ENCODE measurements around the gene PLXNA2. TPM values are rescaled to one million over a fixed set of nuclear protein-coding genes. Genes with fewer than 3 reads are reported as not detected.

PLXNA2 gene
- total RNA-seq, 2 experiments from 2014 or later, result 2.0 to 2.1 TPM

DNA sequence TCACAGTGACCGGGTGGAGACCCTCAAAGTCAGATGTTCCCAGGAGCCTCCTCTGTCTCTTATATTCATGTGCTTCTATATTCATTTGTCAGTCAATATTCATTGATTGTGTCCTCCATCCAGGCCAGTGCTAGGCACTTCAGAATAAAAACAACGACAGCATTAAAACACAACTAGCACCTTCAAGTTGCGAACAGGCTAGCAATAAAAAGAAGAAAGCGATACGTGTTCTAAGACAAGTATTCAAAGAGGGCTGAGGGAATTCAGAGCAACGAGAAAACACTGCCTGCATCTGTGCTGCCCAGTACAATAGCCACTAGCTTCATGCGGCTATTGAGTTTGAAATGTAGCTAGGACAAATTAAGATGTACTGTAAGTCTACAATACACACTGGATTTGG is 138.0 kb downstream of the PLXNA2 start:
- POLR2A ChIA-PET, result no interaction called here
- no peak for DNase-seq
- Mint-ChIP-seq H3K4me1 (no peaks in the 10 kb centered on the region), H3K36me3 (no peaks in the 10 kb centered on the region), H3K9me3 (no peaks in the 10 kb centered on the region), H3K4me3 (no peak overlapping the region), H3K27me3 (peaks cover 8% of the 10 kb centered on the region), H3K27ac (no peak overlapping the region)
- no peak for ATAC-seq (ENCODE audit: low read depth)

GRCh38 chr1:208105756-208106155 is 138.4 kb downstream of the PLXNA2 start:
- no peak for ATAC-seq (ENCODE audit: low read depth)
- Mint-ChIP-seq H3K4me3 (no peak overlapping the region), H3K9me3 (no peaks in the 10 kb centered on the region)

GRCh38 chr1:208103597-208104513 is 140.3 kb downstream of the PLXNA2 start:
- H3K9me3 Mint-ChIP-seq, result no peaks in the 10 kb centered on the region
- POLR2A ChIA-PET, result no interaction called here
- H3K4me3 Mint-ChIP-seq, result no peak overlapping the region
- no peaks in the 10 kb centered on the region for H3K4me1 Mint-ChIP-seq
- DNase-seq (no peak), ATAC-seq (ENCODE audit: low read depth) (no peak)
- no peak overlapping the region for H3K27ac Mint-ChIP-seq
- H3K36me3 Mint-ChIP-seq, result no peaks in the 10 kb centered on the region
- peaks cover 8% of the 10 kb centered on the region for H3K27me3 Mint-ChIP-seq

More at GRCh38 chr1:208105756-208106155, 138.4 kb downstream of the PLXNA2 start:
- Mint-ChIP-seq H3K27me3 (peaks cover 8% of the 10 kb centered on the region), H3K4me1 (no peaks in the 10 kb centered on the region), H3K36me3 (no peaks in the 10 kb centered on the region), H3K27ac (no peak overlapping the region)
- DNase-seq, result no peak
- POLR2A ChIA-PET, result no interaction called here

DNA sequence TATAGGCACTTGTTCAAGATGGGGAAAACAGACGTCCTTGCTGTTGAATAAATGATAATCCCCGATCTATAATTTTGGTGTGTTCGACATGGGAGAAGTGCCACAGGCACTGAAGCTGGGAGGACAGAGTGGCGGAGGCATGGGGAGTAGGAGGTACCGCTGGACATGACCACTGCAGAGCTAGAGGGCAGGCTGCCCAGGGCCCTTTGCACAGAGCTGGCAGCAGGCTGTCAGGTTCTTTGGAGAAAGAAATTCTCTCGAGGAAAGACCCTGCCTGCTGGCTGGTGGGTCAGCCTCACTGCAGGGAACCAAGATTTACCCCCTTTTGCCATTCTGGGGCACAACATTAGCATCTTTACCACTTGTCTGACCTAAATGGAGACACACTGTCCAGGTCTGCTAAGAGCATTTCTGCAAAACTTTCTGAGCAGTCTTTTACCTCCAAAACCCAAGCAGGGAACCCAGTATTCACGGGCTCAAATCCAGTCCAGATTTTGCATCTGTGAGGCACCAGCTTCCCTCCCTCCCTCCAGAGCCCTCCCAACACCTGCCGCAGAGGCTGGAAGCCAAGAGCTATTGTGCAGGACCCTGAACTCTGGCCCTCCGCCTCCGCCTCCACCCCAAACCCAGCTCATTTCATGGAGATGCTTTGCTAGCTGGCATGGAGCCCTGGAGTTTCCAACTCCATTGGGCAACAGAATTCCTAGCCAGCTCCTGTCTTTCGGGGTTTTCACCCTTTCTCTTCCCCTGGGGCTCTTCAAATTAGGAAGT is 142.3 kb downstream of the PLXNA2 start:
- POLR2A ChIA-PET, result no interaction called here

DNA sequence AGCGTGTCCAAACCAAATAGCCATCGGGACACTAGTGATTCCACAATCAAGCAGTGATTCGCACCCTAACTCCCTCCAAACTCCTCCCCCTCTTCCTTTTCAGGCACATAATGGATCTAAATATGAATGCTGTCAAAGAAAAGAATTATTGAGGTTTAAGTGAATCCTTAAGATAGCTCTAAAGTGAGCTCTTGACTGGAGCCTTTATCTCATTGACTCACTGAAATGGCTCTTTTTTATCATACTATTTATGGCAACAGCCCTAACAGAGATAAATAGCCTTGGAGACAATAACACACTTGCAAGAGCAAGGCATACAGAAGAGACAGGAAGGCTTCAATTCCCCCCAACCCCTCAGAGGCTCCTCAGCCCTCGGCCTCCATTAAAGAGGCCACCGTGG is 143.3 kb downstream of the PLXNA2 start:
- H3K9me3 Mint-ChIP-seq, result no peaks in the 10 kb centered on the region
- H3K27ac Mint-ChIP-seq, result no peak overlapping the region
- POLR2A ChIA-PET, result no interaction called here
- no peak for ATAC-seq (ENCODE audit: low read depth)
- no peak overlapping the region for H3K4me3 Mint-ChIP-seq
- H3K27me3 Mint-ChIP-seq, result peaks cover 10% of the 10 kb centered on the region
- no peak for DNase-seq
- H3K4me1 Mint-ChIP-seq, result no peaks in the 10 kb centered on the region
- H3K36me3 Mint-ChIP-seq, result no peaks in the 10 kb centered on the region

More for the DNA sequence above, 142.3 kb downstream of the PLXNA2 start:
- no peaks in the 10 kb centered on the region for H3K36me3 Mint-ChIP-seq
- no peaks in the 10 kb centered on the region for H3K9me3 Mint-ChIP-seq
- DNase-seq, result no peak
- peaks cover 10% of the 10 kb centered on the region for H3K27me3 Mint-ChIP-seq
- no peak overlapping the region for H3K27ac Mint-ChIP-seq
- ATAC-seq (ENCODE audit: low read depth), result no peak
- H3K4me3 Mint-ChIP-seq, result no peak overlapping the region
- no peaks in the 10 kb centered on the region for H3K4me1 Mint-ChIP-seq

GRCh38 chr1:208100106-208100505 is 144.1 kb downstream of the PLXNA2 start:
- Mint-ChIP-seq H3K36me3 (no peaks in the 10 kb centered on the region), H3K27ac (no peak overlapping the region), H3K4me3 (no peak overlapping the region), H3K9me3 (no peaks in the 10 kb centered on the region), H3K27me3 (peaks cover 10% of the 10 kb centered on the region), H3K4me1 (no peaks in the 10 kb centered on the region)
- no peak for DNase-seq
- POLR2A ChIA-PET, result no interaction called here
- ATAC-seq (ENCODE audit: low read depth), result no peak

DNA sequence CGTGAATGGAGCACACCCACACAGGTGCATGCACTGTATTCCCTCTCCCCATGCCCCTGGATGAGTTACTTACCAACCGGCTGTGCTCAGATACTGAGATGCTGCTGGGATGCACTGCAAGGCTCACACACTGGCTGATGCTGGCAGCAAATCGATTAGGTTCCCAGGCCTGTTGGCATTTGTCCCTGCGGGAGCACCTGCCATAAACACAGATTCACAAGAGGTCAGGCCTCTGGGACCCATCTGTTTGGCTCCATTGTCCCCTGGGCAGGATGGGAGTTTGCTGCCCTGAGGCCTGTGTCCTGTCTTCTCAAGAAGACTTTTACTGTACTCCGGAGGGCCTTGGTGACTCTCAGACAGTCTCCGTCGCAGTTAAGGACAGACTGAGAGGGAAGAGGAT is 145.4 kb downstream of the PLXNA2 start:
- Mint-ChIP-seq H3K9me3 (no peaks in the 10 kb centered on the region), H3K4me3 (no peak overlapping the region), H3K27ac (no peak overlapping the region), H3K27me3 (peaks cover 4% of the 10 kb centered on the region), H3K4me1 (no peaks in the 10 kb centered on the region), H3K36me3 (no peaks in the 10 kb centered on the region)
- DNase-seq, result no peak
- ATAC-seq (ENCODE audit: low read depth), result no peak
- POLR2A ChIA-PET, result no interaction called here

DNA sequence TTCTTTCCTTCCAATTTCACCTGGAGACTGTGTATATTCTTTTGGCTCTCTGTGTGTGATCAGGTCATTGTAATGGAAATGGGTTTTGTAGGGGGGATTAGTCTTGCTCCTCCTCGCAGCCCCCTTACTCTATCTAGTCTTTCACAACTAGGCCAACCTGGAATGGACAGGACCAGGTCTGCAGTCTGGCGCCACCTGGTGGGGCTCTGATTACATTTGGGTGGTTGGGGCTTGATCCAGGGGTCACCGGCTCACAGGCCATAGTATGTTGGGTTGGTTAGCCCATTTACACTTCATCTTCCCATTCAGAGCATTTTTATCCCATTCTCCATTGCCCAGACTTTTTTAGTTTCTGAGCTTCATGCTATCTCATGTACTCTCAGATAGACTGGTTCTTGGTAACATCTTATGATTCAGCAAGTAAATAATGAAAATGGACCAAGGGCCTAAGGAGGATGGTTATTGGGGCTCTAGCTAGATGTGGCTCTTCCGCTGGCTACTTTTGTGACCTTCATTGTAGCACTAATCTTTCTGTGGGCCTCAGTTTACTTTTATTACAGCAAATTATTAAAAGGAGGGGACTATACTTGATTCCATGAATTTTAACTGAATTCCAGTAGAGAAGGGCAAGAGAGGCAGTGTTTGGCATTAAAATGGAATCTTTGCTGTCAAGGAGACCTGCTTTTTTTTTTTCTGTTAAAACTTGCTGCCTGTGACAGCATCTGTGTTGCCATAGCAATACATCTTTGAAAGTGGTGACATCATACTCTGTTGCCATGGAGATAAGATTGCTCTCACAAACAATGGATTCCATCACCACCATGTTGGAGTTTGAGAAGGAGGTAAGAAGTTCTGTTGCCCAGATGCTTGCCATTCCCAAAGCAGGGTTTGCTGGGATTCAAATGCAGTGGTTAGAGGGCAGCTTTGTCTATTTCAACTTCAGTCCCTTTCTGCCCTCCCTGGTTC is 150.1 kb downstream of the PLXNA2 start:
- Mint-ChIP-seq H3K36me3 (no peaks in the 10 kb centered on the region), H3K4me3 (no peak overlapping the region), H3K9me3 (no peaks in the 10 kb centered on the region), H3K27me3 (peaks cover 2% of the 10 kb centered on the region), H3K27ac (no peak overlapping the region), H3K4me1 (no peaks in the 10 kb centered on the region)
- ATAC-seq (ENCODE audit: low read depth) (peak; percentile 69), DNase-seq (peak; percentile 69)
- POLR2A ChIA-PET, result interaction anchor here (0.7 to 1.1 kb wide), 2 partner anchors 72 to 150 kb away, joined by 3 to 4 read pairs; partner anchors contain the start of gene PLXNA2

- no peak overlapping the region for H3K27ac Mint-ChIP-seq
- no peak for DNase-seq
- H3K4me3 Mint-ChIP-seq, result no peak overlapping the region
- no peaks in the 10 kb centered on the region for H3K27me3 Mint-ChIP-seq
- POLR2A ChIA-PET, result interaction anchor here (1.3 kb wide), 1 partner anchor 12 kb away, joined by 3 read pairs; no protein-coding TSS in a partner anchor
- H3K4me1 Mint-ChIP-seq, result no peaks in the 10 kb centered on the region
- no peaks in the 10 kb centered on the region for H3K36me3 Mint-ChIP-seq
- H3K9me3 Mint-ChIP-seq, result no peaks in the 10 kb centered on the region
- ATAC-seq (ENCODE audit: low read depth), result no peak
Observed at GRCh38 chr1:208093046-208093445, 151.1 kb downstream of the PLXNA2 start.

DNA sequence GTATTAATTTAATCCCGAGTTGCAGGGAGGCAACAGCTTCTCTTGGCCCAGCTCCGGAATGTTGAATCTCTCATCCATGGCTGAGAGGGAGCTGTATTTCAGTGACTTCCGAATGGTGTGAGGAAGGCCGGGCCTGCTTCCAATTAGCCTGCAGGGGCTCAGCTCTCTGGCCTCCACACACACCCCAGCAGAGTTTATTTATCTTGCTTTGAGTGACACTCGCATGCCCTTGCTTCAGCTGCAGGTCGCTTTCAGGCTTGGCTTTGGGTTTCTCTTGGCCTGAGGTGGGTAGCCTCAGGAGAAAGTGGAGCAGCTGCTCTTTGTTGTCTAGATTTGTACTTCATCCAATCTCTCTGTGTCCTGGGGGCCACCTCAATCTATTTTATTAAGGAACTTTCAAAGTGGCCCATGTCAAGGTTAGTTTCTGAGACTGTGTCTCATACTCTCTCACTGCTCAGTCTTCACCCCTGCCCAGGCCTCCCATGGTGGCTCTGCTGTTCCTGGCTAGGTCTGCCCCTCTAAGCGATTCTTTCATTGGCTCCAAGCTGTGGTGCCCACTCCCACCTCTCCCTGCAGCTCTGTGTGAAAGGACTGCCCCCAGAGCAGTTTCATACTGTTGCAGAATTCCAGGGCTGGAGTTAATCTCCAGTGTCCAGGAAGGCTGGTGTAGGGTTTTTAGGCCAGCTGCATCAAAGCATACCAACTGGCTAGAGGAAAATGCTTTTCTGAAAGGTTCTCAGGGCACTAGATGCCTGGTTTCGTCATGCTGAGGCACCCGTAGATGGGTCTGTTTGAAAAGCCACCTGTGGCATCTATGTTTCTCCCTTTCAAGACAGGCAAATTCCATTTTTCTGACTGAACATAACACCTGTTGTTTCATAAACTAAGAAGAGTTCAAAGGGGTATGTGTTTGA is 153.5 kb downstream of the PLXNA2 start:
- Mint-ChIP-seq H3K4me3 (no peak overlapping the region), H3K4me1 (peaks cover 16% of the 10 kb centered on the region), H3K27me3 (no peaks in the 10 kb centered on the region), H3K27ac (no peak overlapping the region), H3K9me3 (no peaks in the 10 kb centered on the region), H3K36me3 (no peaks in the 10 kb centered on the region)
- no peak for ATAC-seq (ENCODE audit: low read depth)
- POLR2A ChIA-PET, result no interaction called here
- no peak for DNase-seq

- POLR2A ChIA-PET, result no interaction called here
- H3K36me3 Mint-ChIP-seq, result no peaks in the 10 kb centered on the region
- peaks cover 17% of the 10 kb centered on the region for H3K4me1 Mint-ChIP-seq
- no peak for DNase-seq
- H3K4me3 Mint-ChIP-seq, result no peak overlapping the region
- H3K27ac Mint-ChIP-seq, result no peak overlapping the region
- no peak for ATAC-seq (ENCODE audit: low read depth)
- no peaks in the 10 kb centered on the region for H3K9me3 Mint-ChIP-seq
- no peaks in the 10 kb centered on the region for H3K27me3 Mint-ChIP-seq
Observed at GRCh38 chr1:208089761-208090370, 154.3 kb downstream of the PLXNA2 start.

GRCh38 chr1:208089149-208089548 is 155.0 kb downstream of the PLXNA2 start:
- Mint-ChIP-seq H3K9me3 (no peaks in the 10 kb centered on the region), H3K4me1 (peaks cover 17% of the 10 kb centered on the region), H3K27me3 (no peaks in the 10 kb centered on the region), H3K27ac (no peak overlapping the region), H3K36me3 (no peaks in the 10 kb centered on the region), H3K4me3 (no peak overlapping the region)
- POLR2A ChIA-PET, result no interaction called here
- ATAC-seq (ENCODE audit: low read depth) (no peak), DNase-seq (no peak)
